ENCODE data around the gene AKAP1.

- TF ChIP-seq POLR2A (IDR thresholded peaks at IDR 0.05), result peak; percentile 92
- TF ChIP-seq CTCF (IDR thresholded peaks at IDR 0.05), result peak in 3 of 4 experiments; percentile 37 to 74 (median 63)
Observed at GRCh38 chr17:57084802-57085447, at the start of gene AKAP1.

All from prostate gland (tissue), 2 donors.